Panc1 (cell line): ENCODE data around the gene MYBPH. TPM values are rescaled to one million over a fixed set of nuclear protein-coding genes. Genes with fewer than 3 reads are reported as not detected.

Experiments used
- ATAC-seq: fragments of 200-7000 bp; cut with Tn5 transposase; 2 replicates; pipeline ENCODE4 v1.9.1; 2020; ENCODE audit warnings: mild to moderate bottlenecking, moderate library complexity
- BruUV-seq: library from RNA; stranded (reverse); fragments of 400-500 nt; replicated peaks from 2 replicates; lab custom pipeline; 2021; lab: Mats Ljungman, UMichigan
- CTCF ChIA-PET: fragments of 300-600 bp; sonication (Branson Sonifier 250); formaldehyde crosslinking; loops from one replicate; lab custom pipeline; 2022; ENCODE audit warnings: antibody characterized with exemption; lab: Charles Lee
- POLR2A ChIA-PET: fragments of 300-600 bp; sonication (Branson Sonifier 250); formaldehyde crosslinking; loops from one replicate; lab custom pipeline; 2022; ENCODE audit warnings: antibody characterized with exemption; lab: Charles Lee
- DNase-seq: peaks from one replicate; pipeline ENCODE4 v3.0.0-alpha.2; 2010; ENCODE audit warnings: low read depth, low spot score
- H3K27ac ChIP-seq: 2 replicates; pipeline ENCODE4 v1.5.1; 2011; ENCODE audit warnings: mild to moderate bottlenecking, low read length, inconsistent platforms
- H3K27me3 ChIP-seq: fragments of 200-500 bp; sonication (Bioruptor generic); 2 replicates; pipeline ENCODE4 v1.6.0; 2014; ENCODE audit warnings: low read length, inconsistent platforms; ENCODE audit not compliant: control insufficient read depth, insufficient read depth
- H3K36me3 ChIP-seq: fragments of 200-500 bp; sonication (Bioruptor generic); 2 replicates; pipeline ENCODE4 v1.5.1; 2014; ENCODE audit warnings: inconsistent platforms, mild to moderate bottlenecking, low read length, moderate library complexity; ENCODE audit not compliant: control insufficient read depth, insufficient read depth
- H3K4me1 ChIP-seq: 2 replicates; pipeline ENCODE4 v1.5.1; 2011; ENCODE audit warnings: inconsistent platforms, mild to moderate bottlenecking, low read length, moderate library complexity; ENCODE audit not compliant: control insufficient read depth, insufficient read depth
- H3K4me3 ChIP-seq, 2 experiments: 2 replicates each; pipeline ENCODE4 v1.5.1; 2011 to 2012; ENCODE audit warnings: low read depth in 2 of 2, low read length in 2 of 2, mild to moderate bottlenecking in 2 of 2, inconsistent platforms in 1 of 2, moderate library complexity in 1 of 2
- H3K9me3 ChIP-seq: fragments of 200-500 bp; sonication (Bioruptor generic); 2 replicates; pipeline ENCODE4 v1.5.1; 2014; ENCODE audit warnings: low read depth, mild to moderate bottlenecking, inconsistent platforms, low read length, moderate library complexity; ENCODE audit not compliant: control insufficient read depth, insufficient read depth
- POLR2AphosphoS5 ChIP-seq: IDR thresholded peaks from 2 replicates; pipeline ENCODE4 v1.6.1; 2012; ENCODE audit warnings: mild to moderate bottlenecking, low read depth, low read length, moderate library complexity
- SIN3A ChIP-seq: IDR thresholded peaks from 2 replicates; pipeline ENCODE4 v1.6.1; 2012; ENCODE audit warnings: low read depth, mild to moderate bottlenecking, low read length, moderate library complexity, borderline replicate concordance; ENCODE audit not compliant: insufficient read depth
- TCF7L2 ChIP-seq: IDR thresholded peaks from 2 replicates; pipeline ENCODE4 v1.6.1; 2011; ENCODE audit warnings: mild to moderate bottlenecking, low read depth, low read length, inconsistent platforms
- in situ Hi-C: cut with HindIII; loops from 2 replicates; pipeline ENCODE4 v1.10.0; 2016; ENCODE audit warnings: low sequenced_read_pairs, low pct_unique_long_range_greater_than_20kb
- intact Hi-C: fragments of 100-400 bp; cut with micrococcal nuclease; formaldehyde crosslinking; loops from one replicate; pipeline ENCODE4 v1.10.0; 2022; ENCODE audit not compliant: unreplicated experiment
- total RNA-seq: library from RNA; stranded (reverse); gene quantifications from one replicate; pipeline ENCODE4 v1.2.1, GENCODE V29; 2021; ENCODE audit not compliant: unreplicated experiment
- TF ChIP-seq, protein P1 (sequence below), 2 experiments: IDR thresholded peaks; 2 replicates each; pipeline ENCODE4 v1.6.1; 2011 to 2012; ENCODE audit warnings: low read depth in 2 of 2, control low read depth in 1 of 2, low read length in 1 of 2, mild to moderate bottlenecking in 1 of 2, moderate library complexity in 1 of 2; ENCODE audit not compliant: insufficient read depth in 1 of 2
- TF ChIP-seq, protein P2 (sequence below): fragments of 450-650 bp; IDR thresholded peaks from 2 replicates; pipeline ENCODE4 v1.5.1; 2017; ENCODE audit warnings: mild to moderate bottlenecking

MYBPH gene
- total RNA-seq, 1 experiment from 2014 or later: not detected

- Histone ChIP-seq H3K9me3 (no peaks in the 10 kb centered on the region), H3K36me3 (no peaks in the 10 kb centered on the region), H3K27me3 (peaks cover 4% of the 10 kb centered on the region), H3K4me1 (peaks cover 23% of the 10 kb centered on the region), H3K27ac (peak overlapping the region; percentile 39; the same call in 1 of the 2 replicates), H3K4me3 (no peak overlapping the region)
- ATAC-seq: no peak; the same call in 1 of the 2 replicates
- DNase-seq: no peak
- ChIA-PET CTCF (interaction anchor here (0.7 kb wide), 2 partner anchors 12 to 17 kb away, joined by 3 read pairs; no protein-coding TSS in a partner anchor), POLR2A (interaction anchor here (0.6 kb wide), 1 partner anchor 85 kb away, joined by 3 read pairs; no protein-coding TSS in a partner anchor)
- intact Hi-C loops (no loop called here), in situ Hi-C loops (no loop called here)
- BruUV-seq: no TSS peak
- TF ChIP-seq, protein P1, sequence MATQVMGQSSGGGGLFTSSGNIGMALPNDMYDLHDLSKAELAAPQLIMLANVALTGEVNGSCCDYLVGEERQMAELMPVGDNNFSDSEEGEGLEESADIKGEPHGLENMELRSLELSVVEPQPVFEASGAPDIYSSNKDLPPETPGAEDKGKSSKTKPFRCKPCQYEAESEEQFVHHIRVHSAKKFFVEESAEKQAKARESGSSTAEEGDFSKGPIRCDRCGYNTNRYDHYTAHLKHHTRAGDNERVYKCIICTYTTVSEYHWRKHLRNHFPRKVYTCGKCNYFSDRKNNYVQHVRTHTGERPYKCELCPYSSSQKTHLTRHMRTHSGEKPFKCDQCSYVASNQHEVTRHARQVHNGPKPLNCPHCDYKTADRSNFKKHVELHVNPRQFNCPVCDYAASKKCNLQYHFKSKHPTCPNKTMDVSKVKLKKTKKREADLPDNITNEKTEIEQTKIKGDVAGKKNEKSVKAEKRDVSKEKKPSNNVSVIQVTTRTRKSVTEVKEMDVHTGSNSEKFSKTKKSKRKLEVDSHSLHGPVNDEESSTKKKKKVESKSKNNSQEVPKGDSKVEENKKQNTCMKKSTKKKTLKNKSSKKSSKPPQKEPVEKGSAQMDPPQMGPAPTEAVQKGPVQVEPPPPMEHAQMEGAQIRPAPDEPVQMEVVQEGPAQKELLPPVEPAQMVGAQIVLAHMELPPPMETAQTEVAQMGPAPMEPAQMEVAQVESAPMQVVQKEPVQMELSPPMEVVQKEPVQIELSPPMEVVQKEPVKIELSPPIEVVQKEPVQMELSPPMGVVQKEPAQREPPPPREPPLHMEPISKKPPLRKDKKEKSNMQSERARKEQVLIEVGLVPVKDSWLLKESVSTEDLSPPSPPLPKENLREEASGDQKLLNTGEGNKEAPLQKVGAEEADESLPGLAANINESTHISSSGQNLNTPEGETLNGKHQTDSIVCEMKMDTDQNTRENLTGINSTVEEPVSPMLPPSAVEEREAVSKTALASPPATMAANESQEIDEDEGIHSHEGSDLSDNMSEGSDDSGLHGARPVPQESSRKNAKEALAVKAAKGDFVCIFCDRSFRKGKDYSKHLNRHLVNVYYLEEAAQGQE (IDR thresholded peaks at IDR 0.05; ENCODE audit: insufficient read depth in 1 of 2, low read depth in 2 of 2, low read length in 1 of 2): no peak
- TF ChIP-seq, protein P2, sequence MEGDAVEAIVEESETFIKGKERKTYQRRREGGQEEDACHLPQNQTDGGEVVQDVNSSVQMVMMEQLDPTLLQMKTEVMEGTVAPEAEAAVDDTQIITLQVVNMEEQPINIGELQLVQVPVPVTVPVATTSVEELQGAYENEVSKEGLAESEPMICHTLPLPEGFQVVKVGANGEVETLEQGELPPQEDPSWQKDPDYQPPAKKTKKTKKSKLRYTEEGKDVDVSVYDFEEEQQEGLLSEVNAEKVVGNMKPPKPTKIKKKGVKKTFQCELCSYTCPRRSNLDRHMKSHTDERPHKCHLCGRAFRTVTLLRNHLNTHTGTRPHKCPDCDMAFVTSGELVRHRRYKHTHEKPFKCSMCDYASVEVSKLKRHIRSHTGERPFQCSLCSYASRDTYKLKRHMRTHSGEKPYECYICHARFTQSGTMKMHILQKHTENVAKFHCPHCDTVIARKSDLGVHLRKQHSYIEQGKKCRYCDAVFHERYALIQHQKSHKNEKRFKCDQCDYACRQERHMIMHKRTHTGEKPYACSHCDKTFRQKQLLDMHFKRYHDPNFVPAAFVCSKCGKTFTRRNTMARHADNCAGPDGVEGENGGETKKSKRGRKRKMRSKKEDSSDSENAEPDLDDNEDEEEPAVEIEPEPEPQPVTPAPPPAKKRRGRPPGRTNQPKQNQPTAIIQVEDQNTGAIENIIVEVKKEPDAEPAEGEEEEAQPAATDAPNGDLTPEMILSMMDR: no peak
- no peak for TF ChIP-seq TCF7L2
- no peak for TF ChIP-seq POLR2AphosphoS5
- no peak for TF ChIP-seq SIN3A
Measured at GRCh38 chr1:203129501-203130231, 46.0 kb downstream of the MYBPH start.

DNA sequence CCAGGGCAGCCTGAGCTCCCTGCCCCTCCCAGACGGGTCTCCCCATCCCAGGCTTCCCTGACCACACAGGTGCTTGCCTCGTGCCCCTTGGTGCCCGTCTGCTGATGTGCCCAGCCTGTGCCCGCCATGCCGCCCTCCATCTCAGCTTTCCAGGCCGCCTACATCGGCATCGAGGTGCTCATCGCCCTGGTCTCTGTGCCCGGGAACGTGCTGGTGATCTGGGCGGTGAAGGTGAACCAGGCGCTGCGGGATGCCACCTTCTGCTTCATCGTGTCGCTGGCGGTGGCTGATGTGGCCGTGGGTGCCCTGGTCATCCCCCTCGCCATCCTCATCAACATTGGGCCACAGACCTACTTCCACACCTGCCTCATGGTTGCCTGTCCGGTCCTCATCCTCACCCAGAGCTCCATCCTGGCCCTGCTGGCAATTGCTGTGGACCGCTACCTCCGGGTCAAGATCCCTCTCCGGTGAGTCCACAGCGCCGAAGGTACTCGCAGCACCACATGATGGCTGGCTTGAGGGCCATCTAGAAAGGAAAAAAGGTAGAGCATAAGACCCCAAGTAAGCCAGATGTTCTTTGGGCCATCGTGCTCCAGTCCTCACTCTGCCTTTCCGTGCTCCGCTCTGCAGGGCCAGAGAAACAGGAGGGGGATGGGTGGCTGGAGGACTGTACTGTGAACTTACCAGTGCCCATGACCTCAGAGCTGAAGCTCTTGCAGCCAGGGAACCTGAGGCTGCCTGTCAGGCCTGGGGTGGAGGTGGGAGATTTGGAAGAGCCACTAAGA, 46.7 kb downstream of the MYBPH start:
- Histone ChIP-seq H3K27me3 (peaks cover 4% of the 10 kb centered on the region), H3K4me3 (peak overlapping the region; percentile 39 to 58), H3K4me1 (peaks cover 28% of the 10 kb centered on the region), H3K36me3 (no peaks in the 10 kb centered on the region), H3K9me3 (no peaks in the 10 kb centered on the region), H3K27ac (peak overlapping the region; percentile 39; the same call in 1 of the 2 replicates)
- intact Hi-C loops (no loop called here), in situ Hi-C loops (no loop called here)
- no peak for DNase-seq
- peak; percentile 5; the same call in 1 of the 2 replicates for ATAC-seq
- TF ChIP-seq SIN3A (no peak), POLR2AphosphoS5 (no peak), TCF7L2 (no peak)
- TF ChIP-seq, protein P2: no peak
- TF ChIP-seq, protein P1 (IDR thresholded peaks at IDR 0.05; ENCODE audit: insufficient read depth in 1 of 2, low read depth in 2 of 2, low read length in 1 of 2): no peak
- BruUV-seq: no TSS peak
- ChIA-PET CTCF (interaction anchor here (0.7 to 1.3 kb wide), 7 partner anchors 11 to 144 kb away, joined by 3 to 6 read pairs (median 3); no protein-coding TSS in a partner anchor), POLR2A (interaction anchor here (0.6 to 1.0 kb wide), 2 partner anchors 13 to 86 kb away, joined by 3 read pairs; no protein-coding TSS in a partner anchor)
